ENCODE measurements around the gene UBAC1.

- no peak for TF ChIP-seq EGR1 (IDR thresholded peaks at IDR 0.05)
- TF ChIP-seq CEBPB (IDR thresholded peaks at IDR 0.05) = no peak
- no peak for TF ChIP-seq EP300 (IDR thresholded peaks at IDR 0.05; ENCODE audit: borderline replicate concordance)
Measured at GRCh38 chr9:135962696-135963307, 1.6 kb upstream of the UBAC1 start.

Data from Ishikawa (cell line).